Hepatocyte (in vitro differentiated cells): ENCODE data around the gene LRRC66. TPM values are rescaled to one million over a fixed set of nuclear protein-coding genes. Genes with fewer than 3 reads are reported as not detected.

Experiments used
- DNase-seq: peaks from one replicate; pipeline ENCODE4 v3.0.0-alpha.2; 2016; ENCODE audit warnings: low spot score
- H2AFZ ChIP-seq: fragments of 200-600 bp; sonication (generic); 2 replicates; pipeline ENCODE4 v1.6.0; 2016; ENCODE audit warnings: antibody characterized with exemption, mild to moderate bottlenecking
- H3K27ac ChIP-seq: fragments of 200-600 bp; sonication (generic); 2 replicates; pipeline ENCODE4 v1.5.1; 2016; ENCODE audit warnings: mild to moderate bottlenecking
- H3K27me3 ChIP-seq: fragments of 200-600 bp; sonication (generic); 2 replicates; pipeline ENCODE4 v1.6.1; 2016
- H3K36me3 ChIP-seq: fragments of 200-600 bp; sonication (generic); replicated peaks from 2 replicates; pipeline ENCODE4 v1.5.1; 2016; ENCODE audit warnings: low read depth; ENCODE audit not compliant: insufficient read depth
- H3K4me1 ChIP-seq: fragments of 200-600 bp; sonication (generic); 2 replicates; pipeline ENCODE4 v1.5.1; 2016; ENCODE audit warnings: mild to moderate bottlenecking, moderate library complexity; ENCODE audit not compliant: insufficient read depth
- H3K4me2 ChIP-seq: fragments of 200-600 bp; sonication (generic); 2 replicates; pipeline ENCODE4 v1.6.0; 2016
- H3K4me3 ChIP-seq: fragments of 200-600 bp; sonication (generic); 2 replicates; pipeline ENCODE4 v1.5.1; 2016; ENCODE audit warnings: mild to moderate bottlenecking
- H3K79me2 ChIP-seq: fragments of 200-600 bp; sonication (generic); 2 replicates; pipeline ENCODE4 v1.6.0; 2017; ENCODE audit warnings: mild to moderate bottlenecking
- H3K9me2 ChIP-seq: fragments of 200-600 bp; sonication (generic); replicated peaks from 2 replicates; pipeline ENCODE4 v1.6.0; 2017; ENCODE audit warnings: mild to moderate bottlenecking; ENCODE audit not compliant: insufficient read depth
- H3K9me3 ChIP-seq: fragments of 200-600 bp; sonication (generic); 2 replicates; pipeline ENCODE4 v1.5.1; 2016; ENCODE audit warnings: low read depth, mild to moderate bottlenecking
- H4K20me1 ChIP-seq: fragments of 200-600 bp; sonication (generic); 2 replicates; pipeline ENCODE4 v1.6.0; 2016; ENCODE audit warnings: mild to moderate bottlenecking; ENCODE audit not compliant: insufficient read depth, poor library complexity, severe bottlenecking
- CTCF ChIP-seq: fragments of 200-600 bp; sonication (generic); IDR thresholded peaks from 2 replicates; pipeline ENCODE4 v1.5.1; 2016; ENCODE audit warnings: antibody characterized with exemption, mild to moderate bottlenecking; ENCODE audit not compliant: poor library complexity
- EZH2 ChIP-seq: fragments of 200-600 bp; sonication (generic); IDR thresholded peaks from 2 replicates; pipeline ENCODE4 v1.6.1; 2016; ENCODE audit warnings: antibody characterized with exemption, mild to moderate bottlenecking, borderline replicate concordance
- EZH2phosphoT487 ChIP-seq: fragments of 200-600 bp; sonication (generic); IDR thresholded peaks from one replicate; pipeline ENCODE4 v1.6.1; 2018; ENCODE audit warnings: antibody characterized with exemption, mild to moderate bottlenecking, low read depth, moderate library complexity; ENCODE audit not compliant: unreplicated experiment, severe bottlenecking
- WGBS: methylation state at CpG from one replicate; pipeline ENCODE4 v1.1.6; 2016; ENCODE audit warnings: low lambda C conversion rate; ENCODE audit errors: missing lambda C conversion rate; 5-methylcytosine and 5-hydroxymethylcytosine counted together
- polyA plus RNA-seq: library from polyadenylated mRNA; unstranded; fragments of >200 nt; fragmentation: Nextera tagmentation; extraction: Ambion mirVana; gene quantifications from 2 replicates; pipeline ENCODE4 v1.2.1, GENCODE V29; 2016
- total RNA-seq: library from RNA; depleted of rRNA; stranded (reverse); fragments of >200 nt; gene quantifications from 2 replicates; pipeline ENCODE4 v1.2.3, GENCODE V29; 2014

LRRC66 gene
- total and polyA plus RNA-seq, 2 experiments from 2014 or later: 0.44 to 0.87 TPM

GRCh38 chr4:51998837-51999236 is 21.3 kb downstream of the LRRC66 start:
- TF ChIP-seq EZH2 (no peak), EZH2phosphoT487 (no peak), CTCF (no peak)
- Histone ChIP-seq H2AFZ (no peak overlapping the region), H4K20me1 (no peaks in the 10 kb centered on the region), H3K9me2 (no peaks in the 10 kb centered on the region), H3K9me3 (no peaks in the 10 kb centered on the region), H3K4me3 (no peak overlapping the region), H3K36me3 (no peaks in the 10 kb centered on the region), H3K4me1 (peaks cover 7% of the 10 kb centered on the region), H3K27me3 (no peaks in the 10 kb centered on the region), H3K27ac (no peak overlapping the region), H3K4me2 (no peak overlapping the region), H3K79me2 (no peaks in the 10 kb centered on the region)
- no peak for DNase-seq

- no peak overlapping the region for H3K27ac ChIP-seq
- no peaks in the 10 kb centered on the region for H3K27me3 ChIP-seq
- no peak overlapping the region for H3K4me3 ChIP-seq
- H3K9me2 ChIP-seq: no peaks in the 10 kb centered on the region
- H2AFZ ChIP-seq: no peak overlapping the region
- H3K9me3 ChIP-seq: no peaks in the 10 kb centered on the region
- H4K20me1 ChIP-seq: no peaks in the 10 kb centered on the region
- no peak for TF ChIP-seq EZH2phosphoT487
- TF ChIP-seq EZH2: no peak
- TF ChIP-seq CTCF: no peak
- H3K79me2 ChIP-seq: no peaks in the 10 kb centered on the region
- DNase-seq: no peak
- H3K4me2 ChIP-seq: no peak overlapping the region
- peaks cover 2% of the 10 kb centered on the region for H3K4me1 ChIP-seq
- H3K36me3 ChIP-seq: no peaks in the 10 kb centered on the region
Observed at GRCh38 chr4:51997647-51998046, 22.5 kb downstream of the LRRC66 start.

GRCh38 chr4:51995647-51996220 is 24.4 kb downstream of the LRRC66 start:
- H2AFZ ChIP-seq: no peak overlapping the region
- no peaks in the 10 kb centered on the region for H3K9me3 ChIP-seq
- no peaks in the 10 kb centered on the region for H3K9me2 ChIP-seq
- H3K27me3 ChIP-seq: no peaks in the 10 kb centered on the region
- TF ChIP-seq EZH2phosphoT487: no peak
- H3K4me3 ChIP-seq: no peak overlapping the region
- H3K79me2 ChIP-seq: no peaks in the 10 kb centered on the region
- no peaks in the 10 kb centered on the region for H3K36me3 ChIP-seq
- H3K27ac ChIP-seq: no peak overlapping the region
- no peaks in the 10 kb centered on the region for H3K4me1 ChIP-seq
- H3K4me2 ChIP-seq: no peak overlapping the region
- no peak for DNase-seq
- no peaks in the 10 kb centered on the region for H4K20me1 ChIP-seq
- 77% methylated on average over 20 of the region's 20 CpGs for WGBS

GRCh38 chr4:51965862-51966261 is 54.3 kb downstream of the LRRC66 start:
- no peaks in the 10 kb centered on the region for H4K20me1 ChIP-seq
- no peak overlapping the region for H2AFZ ChIP-seq
- H3K27ac ChIP-seq: no peak overlapping the region
- no peak overlapping the region for H3K4me3 ChIP-seq
- H3K9me3 ChIP-seq: no peaks in the 10 kb centered on the region
- H3K36me3 ChIP-seq: no peaks in the 10 kb centered on the region
- H3K79me2 ChIP-seq: no peaks in the 10 kb centered on the region
- WGBS: 93% methylated on average over 1 of the region's 1 CpG
- DNase-seq: no peak
- no peaks in the 10 kb centered on the region for H3K9me2 ChIP-seq
- no peaks in the 10 kb centered on the region for H3K4me1 ChIP-seq
- no peak overlapping the region for H3K4me2 ChIP-seq
- no peaks in the 10 kb centered on the region for H3K27me3 ChIP-seq
- TF ChIP-seq EZH2: no peak
- TF ChIP-seq EZH2phosphoT487: no peak
- no peak for TF ChIP-seq CTCF
